GM13977 (cell line): ENCODE data around the gene LRRFIP1.

Experiments used
- DNase-seq: peaks from one replicate; pipeline ENCODE4 v3.0.0; 2012; ENCODE audit warnings: low spot score
- CTCF ChIP-seq: IDR thresholded peaks from 2 replicates; pipeline ENCODE4 v1.5.1; 2012; ENCODE audit warnings: mild to moderate bottlenecking, control low read depth; ENCODE audit not compliant: insufficient read depth; ENCODE audit errors: extremely low read depth, missing control alignments
- in situ Hi-C: fragments of 300-500 bp; cut with MboI; formaldehyde crosslinking; loops from one replicate; pipeline ENCODE4 v1.12.0; 2022; ENCODE audit warnings: low sequenced_read_pairs, low pct_unique_long_range_greater_than_20kb, mixed read lengths, inconsistent platforms; ENCODE audit not compliant: unreplicated experiment

The LRRFIP1 gene

GRCh38 chr2:237585590-237586221 lies 41.7 kb upstream of the LRRFIP1 start:
- in situ Hi-C loops = no loop called here
- TF ChIP-seq CTCF = no peak
- no peak for DNase-seq

GRCh38 chr2:237588044-237588696 lies 39.2 kb upstream of the LRRFIP1 start:
- DNase-seq = no peak
- no peak for TF ChIP-seq CTCF
- in situ Hi-C loops = no loop called here

- in situ Hi-C loops = no loop called here
- no peak for TF ChIP-seq CTCF
- DNase-seq = no peak
Measured at GRCh38 chr2:237590272-237591140, 36.9 kb upstream of the LRRFIP1 start, which contains the start of gene RAB17. Gene RAB17 (minus strand): TSS chr2:237590734. CDS start chr2:237586154, 4,580 bp downstream.

GRCh38 chr2:237591141-237591881 lies 36.1 kb upstream of the LRRFIP1 start:
- no peak for TF ChIP-seq CTCF
- no peak for DNase-seq
- in situ Hi-C loops = no loop called here

- in situ Hi-C loops = no loop called here
Measured at GRCh38 chr2:237592425-237592980, 34.9 kb upstream of the LRRFIP1 start.

More at GRCh38 chr2:237592425-237592980, 34.9 kb upstream of the LRRFIP1 start:
- no peak for DNase-seq
- TF ChIP-seq CTCF = no peak
